CD4-positive, alpha-beta T cell treated with Interleukin-2 at 100 ng/mL for 4 hours (primary cell): ENCODE measurements around the gene TRIM67.

Experiments used
- DNase-seq: peaks from one replicate; pipeline ENCODE4 v3.0.0-alpha.2; 2020; ENCODE audit warnings: low spot score

The TRIM67 gene

DNA sequence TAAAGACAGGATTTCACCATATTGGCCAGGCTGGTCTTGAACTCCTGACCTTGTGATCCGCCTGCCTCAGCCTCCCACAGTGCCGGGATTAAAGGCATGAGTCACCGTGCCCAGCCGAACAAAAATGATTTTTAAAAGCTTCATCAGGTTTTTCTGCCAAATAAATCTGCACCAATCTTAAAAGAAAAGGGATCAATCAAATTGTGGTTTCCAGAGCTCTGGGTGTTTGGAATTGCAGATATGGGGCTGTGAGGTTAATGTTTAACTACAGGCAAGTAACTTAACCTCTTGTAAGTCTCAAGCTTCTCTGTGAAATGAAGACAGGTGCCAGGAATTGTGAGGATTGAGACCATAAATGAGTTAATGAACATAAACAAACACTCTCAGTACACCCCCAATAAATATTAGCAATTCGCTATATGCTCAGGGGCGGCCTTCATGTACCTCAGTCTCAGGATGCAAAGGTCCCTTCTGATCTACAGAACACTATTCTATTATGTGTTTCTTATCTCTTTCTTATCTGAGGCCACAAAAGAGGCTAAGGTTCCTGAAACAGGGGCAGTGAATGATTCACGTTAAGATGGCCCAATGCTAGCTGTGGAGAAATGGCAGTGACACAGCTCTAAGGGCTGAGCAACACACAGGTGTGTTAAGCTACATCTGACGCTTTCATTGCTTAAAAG, 72.0 kb downstream of the TRIM67 start:
- no peak for DNase-seq

GRCh38 chr1:231234506-231234905, 72.6 kb downstream of the TRIM67 start:
- no peak for DNase-seq

DNA sequence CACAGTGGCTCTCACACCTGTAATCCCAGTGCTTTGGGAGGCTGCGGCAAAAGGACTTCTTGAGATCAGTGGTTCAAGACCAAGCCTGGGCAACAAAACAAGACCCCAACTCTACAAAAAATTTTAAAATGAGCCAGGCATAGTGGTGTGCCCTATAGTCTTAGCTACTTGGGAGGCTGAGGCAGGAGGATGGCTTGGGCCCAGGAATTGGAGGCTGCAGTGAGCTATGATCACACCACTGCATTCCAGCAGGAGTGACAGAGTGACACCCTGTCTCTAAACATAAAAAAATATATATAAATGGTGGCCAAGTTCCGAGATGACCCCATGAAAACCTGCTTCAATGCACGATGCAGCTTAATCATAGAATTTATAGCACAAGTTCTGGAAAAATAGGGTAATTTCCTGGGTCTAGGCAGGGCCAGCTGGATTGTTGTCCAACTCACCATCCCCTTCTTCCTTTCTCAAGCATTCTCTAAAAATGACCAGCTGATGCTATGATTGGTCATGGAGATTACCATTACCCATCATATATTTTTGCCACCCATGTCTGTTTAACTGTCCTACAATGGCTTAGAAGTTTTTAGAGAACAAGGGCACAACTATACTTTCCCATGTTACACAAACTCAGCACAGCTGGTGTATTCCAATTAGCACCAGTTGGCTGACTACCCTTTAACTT, 73.8 kb downstream of the TRIM67 start:
- DNase-seq: no peak

GRCh38 chr1:231236208-231236591, 74.3 kb downstream of the TRIM67 start:
- no peak for DNase-seq

- DNase-seq: no peak
Measured at GRCh38 chr1:231236938-231237337, 75.1 kb downstream of the TRIM67 start.

DNA sequence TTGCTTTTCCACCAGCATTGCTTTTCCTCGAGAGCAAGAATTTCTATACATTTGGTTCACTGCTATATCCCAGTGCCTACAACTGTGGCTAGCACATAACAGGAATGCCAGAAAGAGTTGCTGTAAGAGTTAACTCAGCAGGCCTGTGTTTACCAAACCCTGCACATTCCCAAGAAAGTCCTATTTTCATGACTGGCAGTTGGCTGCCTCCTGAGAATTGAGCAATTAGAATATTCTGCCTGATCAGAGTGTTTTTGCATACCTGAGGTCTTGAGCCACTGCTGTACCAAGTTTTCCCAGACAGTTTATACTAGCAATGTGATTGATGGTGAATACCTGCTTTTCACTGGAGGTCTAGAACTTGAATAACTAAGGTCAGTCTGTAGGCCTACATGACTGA, 76.4 kb downstream of the TRIM67 start:
- DNase-seq: no peak

DNA sequence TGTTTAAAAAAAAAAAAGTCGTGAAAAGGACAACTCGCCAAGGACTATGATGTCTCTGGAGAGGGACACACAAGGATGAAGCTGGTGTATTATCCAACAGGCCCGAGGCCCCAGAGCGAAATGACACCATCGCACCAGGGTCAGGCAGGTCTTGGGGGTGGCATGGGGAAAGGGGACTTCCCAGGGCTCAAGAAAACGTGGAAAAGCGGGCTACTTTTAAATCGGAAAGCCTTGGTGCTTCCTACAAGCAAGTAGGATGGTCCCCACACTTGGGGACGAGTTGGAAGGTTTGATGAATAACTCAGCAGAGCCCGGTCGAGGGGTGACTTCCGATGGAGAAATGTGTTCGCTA, 78.6 kb downstream of the TRIM67 start:
- DNase-seq: no peak

GRCh38 chr1:231240883-231241735, 79.3 kb downstream of the TRIM67 start, which contains the start of gene GNPAT:
GNPAT (plus strand) TSS chr1:231241212; CDS start chr1:231241379, 167 bp downstream.
- DNase-seq: peak; percentile 90

GRCh38 chr1:231241750-231242149, 79.9 kb downstream of the TRIM67 start:
- no peak for DNase-seq

GRCh38 chr1:231242516-231243198, 80.8 kb downstream of the TRIM67 start:
- no peak for DNase-seq

GRCh38 chr1:231248778-231249177, 86.9 kb downstream of the TRIM67 start:
- no peak for DNase-seq

DNA sequence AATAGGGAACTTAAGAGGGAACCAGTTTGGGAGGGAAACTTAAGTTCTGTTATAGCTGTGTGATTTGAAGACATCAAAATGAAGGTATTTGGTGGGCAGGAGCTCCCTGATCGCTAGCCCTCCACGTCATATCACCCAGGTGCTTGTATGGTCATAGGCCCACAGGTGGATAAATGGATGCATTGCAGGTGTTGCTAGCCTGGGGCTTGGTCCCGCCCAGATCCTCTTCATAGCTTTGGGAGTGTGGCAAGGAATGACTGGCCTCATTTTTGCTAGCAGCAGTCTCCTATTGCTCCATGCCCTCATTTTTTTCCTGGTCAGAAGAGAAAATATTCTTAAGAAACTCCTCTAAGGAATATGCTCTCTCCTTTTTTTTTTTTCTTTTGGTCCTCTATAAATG, 90.5 kb downstream of the TRIM67 start:
- no peak for DNase-seq

GRCh38 chr1:231260351-231260750, 98.5 kb downstream of the TRIM67 start:
- no peak for DNase-seq

- no peak for DNase-seq
Measured at GRCh38 chr1:231264642-231265041, 102.8 kb downstream of the TRIM67 start.

DNA sequence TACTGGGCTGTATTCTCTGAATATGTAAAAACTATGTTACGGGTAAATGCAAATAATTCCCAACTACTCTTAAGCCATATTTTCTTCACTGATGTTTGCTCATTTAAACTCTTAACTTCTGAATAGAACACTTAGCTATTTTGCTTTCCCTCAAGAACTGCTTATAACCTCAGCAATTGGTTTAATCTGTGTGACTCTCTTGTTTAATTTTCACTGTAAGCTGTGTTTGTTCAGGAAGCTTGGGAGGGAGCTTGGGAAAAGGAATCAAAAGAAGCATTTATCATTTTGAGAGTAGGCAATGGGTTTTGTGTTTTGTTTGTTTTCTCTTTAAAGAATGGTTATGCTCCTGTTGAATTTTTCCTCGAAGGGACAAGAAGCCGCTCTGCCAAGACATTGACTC, 103.5 kb downstream of the TRIM67 start:
- DNase-seq: no peak

GRCh38 chr1:231266811-231267322, 105.0 kb downstream of the TRIM67 start:
- DNase-seq: no peak
